Activated T-cell treated with anti-CD3 and anti-CD28 coated beads for 24 hours (primary cell): Measurements from ENCODE around the gene GPS2.
A peak's percentile ranks its signal among the peaks of the same experiment; 100 is the strongest.

ENCODE experiments used
- DNase-seq: peaks from one replicate; pipeline ENCODE4 v3.0.0-alpha.2; 2020; ENCODE audit warnings: low read depth

Gene GPS2

GRCh38 chr17:7293159-7293558, 22.0 kb downstream of the GPS2 start:
- no peak for DNase-seq

GRCh38 chr17:7292729-7293128, 22.4 kb downstream of the GPS2 start:
- no peak for DNase-seq

GRCh38 chr17:7292194-7292593, 23.0 kb downstream of the GPS2 start:
- DNase-seq, result no peak

- no peak for DNase-seq
Measured at GRCh38 chr17:7290685-7291084, 24.5 kb downstream of the GPS2 start.

- DNase-seq, result no peak
Measured at GRCh38 chr17:7290166-7290565, 25.0 kb downstream of the GPS2 start.

GRCh38 chr17:7289256-7290032, 25.7 kb downstream of the GPS2 start:
- no peak for DNase-seq

GRCh38 chr17:7285679-7286078, 29.5 kb downstream of the GPS2 start:
- no peak for DNase-seq

GRCh38 chr17:7284911-7285310, 30.2 kb downstream of the GPS2 start:
- DNase-seq, result no peak

GRCh38 chr17:7283471-7284216, 31.5 kb downstream of the GPS2 start:
- no peak for DNase-seq

GRCh38 chr17:7282752-7283321, 32.3 kb downstream of the GPS2 start:
- DNase-seq, result no peak

- no peak for DNase-seq
Measured at GRCh38 chr17:7281953-7282751, 33.0 kb downstream of the GPS2 start.

- DNase-seq, result peak; percentile 89
Measured at GRCh38 chr17:7281074-7281952, 33.8 kb downstream of the GPS2 start, which contains the start of gene SLC2A4. TSS of gene SLC2A4 (plus strand) at chr17:7281718. CDS start at chr17:7281935, 217 bp downstream.

- peak; percentile 78 for DNase-seq
Measured at GRCh38 chr17:7280519-7281073, 34.6 kb downstream of the GPS2 start.

GRCh38 chr17:7279448-7279847, 35.7 kb downstream of the GPS2 start:
- no peak for DNase-seq

GRCh38 chr17:7266784-7267183, 48.4 kb downstream of the GPS2 start:
- no peak for DNase-seq

GRCh38 chr17:7263801-7264078, 51.4 kb downstream of the GPS2 start:
- DNase-seq, result no peak

GRCh38 chr17:7262935-7263800, 52.0 kb downstream of the GPS2 start:
- DNase-seq, result no peak
